ENCODE data around the gene GADD45B.
A peak's percentile ranks its signal among the peaks of the same experiment; 100 is the strongest.

The GADD45B gene

GRCh38 chr19:2476451-2477140, 669 bp downstream of the GADD45B start (continued):
- TF ChIP-seq ZNF112 (tag by site-specific recombination; IDR thresholded peaks at IDR 0.05) (no peak), ZNF521 (tag by site-specific recombination; IDR thresholded peaks at IDR 0.05) (no peak), ZNF140 (tag by site-specific recombination; IDR thresholded peaks at IDR 0.05) (no peak), ZNF138 (tag by site-specific recombination; IDR thresholded peaks at IDR 0.05; ENCODE audit: borderline replicate concordance) (no peak), ZNF488 (tag by site-specific recombination; IDR thresholded peaks at IDR 0.05) (no peak), ZNF248 (tag by site-specific recombination; IDR thresholded peaks at IDR 0.05) (no peak), OSR2 (tag by site-specific recombination; IDR thresholded peaks at IDR 0.05) (no peak), ATF2 (tag by site-specific recombination; IDR thresholded peaks at IDR 0.05; ENCODE audit: low read depth) (no peak), SP3 (tag by site-specific recombination; IDR thresholded peaks at IDR 0.05) (no peak), ZBTB1 (tag by site-specific recombination; IDR thresholded peaks at IDR 0.05) (no peak), ZNF157 (tag by site-specific recombination; IDR thresholded peaks at IDR 0.05) (no peak), EGR2 (tag by site-specific recombination; IDR thresholded peaks at IDR 0.05; ENCODE audit: low read depth) (no peak), ZNF324 (tag by site-specific recombination; IDR thresholded peaks at IDR 0.05) (0 out of 2 replicates have a peak, but pooled peaks have one; percentile 10), ZBTB26 (tag by site-specific recombination; optimal IDR thresholded peaks at IDR 0.05) (no peak), PATZ1 (tag by site-specific recombination; IDR thresholded peaks at IDR 0.05) (peak; percentile 68), ELK4 (IDR thresholded peaks at IDR 0.05; ENCODE audit: borderline replicate concordance, low read depth, low read length) (no peak), ZNF473 (tag by site-specific recombination; IDR thresholded peaks at IDR 0.05) (no peak), ZNF335 (tag by site-specific recombination; conservative IDR thresholded peaks at IDR 0.05) (no peak), ZNF830 (tag by site-specific recombination; IDR thresholded peaks at IDR 0.05; ENCODE audit: low read depth) (no peak), ZNF18 (tag by site-specific recombination; IDR thresholded peaks at IDR 0.05) (no peak), ZNF354C (tag by site-specific recombination; IDR thresholded peaks at IDR 0.05; ENCODE audit: borderline replicate concordance, low read depth) (no peak), ZNF501 (tag by site-specific recombination; IDR thresholded peaks at IDR 0.05) (0 out of 2 replicates have a peak, but pooled peaks have one; percentile 7), BCL11A (tag by site-specific recombination; IDR thresholded peaks at IDR 0.05; ENCODE audit: low read depth) (no peak), ZBTB11 (tag by site-specific recombination; conservative IDR thresholded peaks at IDR 0.05; ENCODE audit: low read depth) (peak; percentile 62), ZSCAN30 (tag by site-specific recombination; IDR thresholded peaks at IDR 0.05) (no peak), CTCF (tag by site-specific recombination; IDR thresholded peaks at IDR 0.05) (no peak)

Measured in HEK293 (cell line).